ENCODE data around the gene CR2.

The CR2 gene

GRCh38 chr1:207459008-207459407, 4.9 kb downstream of the CR2 start:
- Histone ChIP-seq H3K27me3 (ENCODE audit: insufficient read depth, poor library complexity, severe bottlenecking) (peaks cover 55% of the 10 kb centered on the region), H3K4me3 (ENCODE audit: severe bottlenecking) (no peak overlapping the region), H3K27ac (ENCODE audit: poor library complexity, severe bottlenecking) (no peak overlapping the region), H3K9me3 (ENCODE audit: severe bottlenecking) (no peaks in the 10 kb centered on the region), H3K36me3 (ENCODE audit: low read depth) (no peaks in the 10 kb centered on the region), H3K4me1 (ENCODE audit: insufficient read depth, poor library complexity, severe bottlenecking) (peaks cover 3% of the 10 kb centered on the region)
- ATAC-seq (ENCODE audit: low read depth), result no peak
- DNase-seq (ENCODE audit: low spot score), result no peak
- TF ChIP-seq CTCF (IDR thresholded peaks at IDR 0.05; ENCODE audit: poor library complexity, severe bottlenecking), result no peak

- Histone ChIP-seq H3K36me3 (ENCODE audit: low read depth) (no peaks in the 10 kb centered on the region), H3K4me3 (ENCODE audit: severe bottlenecking) (no peak overlapping the region), H3K27ac (ENCODE audit: poor library complexity, severe bottlenecking) (no peak overlapping the region), H3K4me1 (ENCODE audit: insufficient read depth, poor library complexity, severe bottlenecking) (no peaks in the 10 kb centered on the region), H3K27me3 (ENCODE audit: insufficient read depth, poor library complexity, severe bottlenecking) (peaks cover 35% of the 10 kb centered on the region), H3K9me3 (ENCODE audit: severe bottlenecking) (no peaks in the 10 kb centered on the region)
- no peak for DNase-seq (ENCODE audit: low spot score)
- no peak for ATAC-seq (ENCODE audit: low read depth)
- no peak for TF ChIP-seq CTCF (IDR thresholded peaks at IDR 0.05; ENCODE audit: poor library complexity, severe bottlenecking)
These were observed 7.5 kb downstream of the CR2 start for GRCh38 chr1:207461649-207462048.

- no peak overlapping the region for H3K4me3 ChIP-seq (ENCODE audit: severe bottlenecking)
- H3K4me1 ChIP-seq (ENCODE audit: insufficient read depth, poor library complexity, severe bottlenecking), result no peaks in the 10 kb centered on the region
- H3K27me3 ChIP-seq (ENCODE audit: insufficient read depth, poor library complexity, severe bottlenecking), result peaks cover 29% of the 10 kb centered on the region
- no peaks in the 10 kb centered on the region for H3K36me3 ChIP-seq (ENCODE audit: low read depth)
- ATAC-seq (ENCODE audit: low read depth) (no peak), DNase-seq (ENCODE audit: low spot score) (no peak)
- no peak for TF ChIP-seq CTCF (IDR thresholded peaks at IDR 0.05; ENCODE audit: poor library complexity, severe bottlenecking)
- no peak overlapping the region for H3K27ac ChIP-seq (ENCODE audit: poor library complexity, severe bottlenecking)
- H3K9me3 ChIP-seq (ENCODE audit: severe bottlenecking), result no peaks in the 10 kb centered on the region
These were observed 8.4 kb downstream of the CR2 start for GRCh38 chr1:207462535-207462934.

- Histone ChIP-seq H3K27ac (ENCODE audit: poor library complexity, severe bottlenecking) (no peak overlapping the region), H3K4me1 (ENCODE audit: insufficient read depth, poor library complexity, severe bottlenecking) (no peaks in the 10 kb centered on the region), H3K4me3 (ENCODE audit: severe bottlenecking) (no peak overlapping the region), H3K27me3 (ENCODE audit: insufficient read depth, poor library complexity, severe bottlenecking) (peaks cover 24% of the 10 kb centered on the region), H3K36me3 (ENCODE audit: low read depth) (no peaks in the 10 kb centered on the region), H3K9me3 (ENCODE audit: severe bottlenecking) (no peaks in the 10 kb centered on the region)
- DNase-seq (ENCODE audit: low spot score) (no peak), ATAC-seq (ENCODE audit: low read depth) (no peak)
- TF ChIP-seq CTCF (IDR thresholded peaks at IDR 0.05; ENCODE audit: poor library complexity, severe bottlenecking), result no peak
These were observed 8.9 kb downstream of the CR2 start for GRCh38 chr1:207463021-207463420.

GRCh38 chr1:207463571-207463970, 9.4 kb downstream of the CR2 start:
- no peak for TF ChIP-seq CTCF (IDR thresholded peaks at IDR 0.05; ENCODE audit: poor library complexity, severe bottlenecking)
- no peaks in the 10 kb centered on the region for H3K4me1 ChIP-seq (ENCODE audit: insufficient read depth, poor library complexity, severe bottlenecking)
- ATAC-seq (ENCODE audit: low read depth) (no peak), DNase-seq (ENCODE audit: low spot score) (no peak)
- no peaks in the 10 kb centered on the region for H3K9me3 ChIP-seq (ENCODE audit: severe bottlenecking)
- H3K27ac ChIP-seq (ENCODE audit: poor library complexity, severe bottlenecking), result no peak overlapping the region
- H3K27me3 ChIP-seq (ENCODE audit: insufficient read depth, poor library complexity, severe bottlenecking), result peaks cover 27% of the 10 kb centered on the region
- no peak overlapping the region for H3K4me3 ChIP-seq (ENCODE audit: severe bottlenecking)
- H3K36me3 ChIP-seq (ENCODE audit: low read depth), result no peaks in the 10 kb centered on the region
